HEK293 (cell line): ENCODE measurements around the gene MIS18A.
A peak's percentile ranks its signal among the peaks of the same experiment; 100 is the strongest.

Source experiments
- CTCF ChIA-PET: fragments of 350-600 bp; formaldehyde crosslinking; extraction: SDS; loops from one replicate; lab custom pipeline; 2021; ENCODE audit warnings: antibody characterized with exemption; lab: Yijun Ruan, JAX
- POLR2A ChIA-PET: fragments of 300-600 bp; formaldehyde crosslinking; extraction: SDS; loops from one replicate; lab custom pipeline; 2020; ENCODE audit warnings: antibody characterized with exemption, inconsistent platforms; lab: Yijun Ruan, JAX
- H3K27ac ChIP-seq: fragments of 200-500 bp; sonication (Bioruptor generic); 2 replicates; pipeline ENCODE4 v1.5.1; 2014; ENCODE audit warnings: low read depth, low read length, control low read depth, inconsistent platforms; ENCODE audit errors: extremely low read depth
- H3K36me3 ChIP-seq, 2 experiments: fragments of 200-500 bp in 1 of 2; sonication (Bioruptor generic) in 1 of 2; 1 replicate in 1 of 2; 2 replicates in 1 of 2; pipeline ENCODE4 v1.5.1; 2014 to 2017; ENCODE audit warnings: inconsistent platforms in 2 of 2, low read length in 2 of 2; ENCODE audit not compliant: control insufficient read depth in 2 of 2, insufficient read depth in 1 of 2
- H3K4me1 ChIP-seq: fragments of 200-500 bp; sonication (Bioruptor generic); 2 replicates; pipeline ENCODE4 v1.5.1; 2014; ENCODE audit warnings: mild to moderate bottlenecking, low read length, inconsistent platforms; ENCODE audit not compliant: control insufficient read depth, insufficient read depth
- H3K4me3 ChIP-seq: 2 replicates; pipeline ENCODE4 v1.5.1; 2011; ENCODE audit warnings: low read depth, mild to moderate bottlenecking, control low read depth, low read length, moderate library complexity
- H3K9me3 ChIP-seq: fragments of 200-500 bp; sonication (Bioruptor generic); 2 replicates; pipeline ENCODE4 v1.5.1; 2014; ENCODE audit warnings: low read depth, low read length, inconsistent platforms; ENCODE audit not compliant: control insufficient read depth, insufficient read depth
- PRDM1 ChIP-seq: fragments of 450-650 bp; formaldehyde crosslinking; IDR thresholded peaks from 2 replicates; pipeline ENCODE4; 2016; ENCODE audit warnings: missing biosample characterization, missing genetic modification characterization
- SETDB1 ChIP-seq: IDR thresholded peaks from one replicate; pipeline ENCODE4 v1.6.1; 2017; ENCODE audit warnings: mild to moderate bottlenecking, low read length, moderate library complexity, mixed read lengths; ENCODE audit not compliant: insufficient read length
- ZBTB1 ChIP-seq: fragments of 450-650 bp; formaldehyde crosslinking; IDR thresholded peaks from 2 replicates; pipeline ENCODE4 v1.5.1; 2016; ENCODE audit warnings: missing biosample characterization, missing genetic modification characterization
- ZFP41 ChIP-seq: fragments of 450-650 bp; formaldehyde crosslinking; IDR thresholded peaks from 2 replicates; pipeline ENCODE4 v1.5.1; 2016; ENCODE audit warnings: missing biosample characterization, missing genetic modification characterization, borderline replicate concordance
- ZIC2 ChIP-seq: fragments of 450-650 bp; formaldehyde crosslinking; IDR thresholded peaks from 2 replicates; pipeline ENCODE4 v1.5.1; 2016; ENCODE audit warnings: missing biosample characterization, missing genetic modification characterization
- ZNF114 ChIP-seq: fragments of 450-650 bp; formaldehyde crosslinking; IDR thresholded peaks from 2 replicates; pipeline ENCODE4 v1.5.0; 2017; ENCODE audit warnings: missing biosample characterization, missing genetic modification characterization
- ZNF121 ChIP-seq: fragments of 450-650 bp; formaldehyde crosslinking; IDR thresholded peaks from 2 replicates; pipeline ENCODE4 v1.5.1; 2016; ENCODE audit warnings: missing biosample characterization, missing genetic modification characterization
- ZNF239 ChIP-seq: fragments of 450-650 bp; formaldehyde crosslinking; IDR thresholded peaks from 2 replicates; pipeline ENCODE4 v1.5.1; 2016; ENCODE audit warnings: missing biosample characterization, missing genetic modification characterization
- ZNF274 ChIP-seq, 2 experiments: fragments of 200-500 bp in 1 of 2; fragments of 450-650 bp in 1 of 2; sonication (Bioruptor generic) in 1 of 2; formaldehyde crosslinking in 1 of 2; IDR thresholded peaks; 2 replicates each; pipeline versions ENCODE4 v1.5.1 to v1.6.1; 2014 to 2016; ENCODE audit warnings: borderline replicate concordance in 1 of 2, inconsistent platforms in 1 of 2, low read length in 1 of 2, missing biosample characterization in 1 of 2, missing genetic modification characterization in 1 of 2
- ZNF362 ChIP-seq: fragments of 450-650 bp; formaldehyde crosslinking; IDR thresholded peaks from 2 replicates; pipeline ENCODE4 v1.5.1; 2016; ENCODE audit warnings: missing biosample characterization, missing genetic modification characterization
- ZNF366 ChIP-seq: fragments of 450-650 bp; formaldehyde crosslinking; conservative IDR thresholded peaks from 2 replicates; pipeline ENCODE4 v1.5.1; 2016; ENCODE audit warnings: missing biosample characterization, missing genetic modification characterization
- ZNF510 ChIP-seq: fragments of 450-650 bp; formaldehyde crosslinking; IDR thresholded peaks from 2 replicates; pipeline ENCODE4 v1.5.1; 2018; ENCODE audit warnings: mild to moderate bottlenecking, missing genetic modification characterization, missing biosample characterization; ENCODE audit not compliant: insufficient replicate concordance
- ZNF544 ChIP-seq: fragments of 450-650 bp; formaldehyde crosslinking; IDR thresholded peaks from 2 replicates; pipeline ENCODE4 v1.5.0; 2017; ENCODE audit warnings: missing biosample characterization, missing genetic modification characterization
- ZNF561 ChIP-seq: fragments of 450-650 bp; IDR thresholded peaks from 2 replicates; pipeline ENCODE4 v1.5.1; 2018; ENCODE audit warnings: missing biosample characterization, missing genetic modification characterization, borderline replicate concordance
- ZNF623 ChIP-seq: fragments of 450-650 bp; formaldehyde crosslinking; IDR thresholded peaks from 2 replicates; pipeline ENCODE4 v1.5.1; 2016; ENCODE audit warnings: missing biosample characterization, missing genetic modification characterization
- ZNF626 ChIP-seq: fragments of 450-650 bp; sonication (Bioruptor Pico); formaldehyde crosslinking; IDR thresholded peaks from 2 replicates; pipeline ENCODE4 v1.5.1; 2018; ENCODE audit warnings: missing biosample characterization, missing genetic modification characterization, inconsistent platforms
- ZNF645 ChIP-seq: fragments of 450-650 bp; formaldehyde crosslinking; IDR thresholded peaks from 2 replicates; pipeline ENCODE4; 2016; ENCODE audit warnings: missing biosample characterization, missing genetic modification characterization
- ZNF658 ChIP-seq: fragments of 450-650 bp; formaldehyde crosslinking; IDR thresholded peaks from 2 replicates; pipeline ENCODE4; 2016; ENCODE audit warnings: missing biosample characterization, missing genetic modification characterization
- ZNF701 ChIP-seq: fragments of 450-650 bp; formaldehyde crosslinking; IDR thresholded peaks from 2 replicates; pipeline ENCODE4 v1.5.1; 2016; ENCODE audit warnings: missing biosample characterization, missing genetic modification characterization
- ZNF785 ChIP-seq: fragments of 450-650 bp; formaldehyde crosslinking; IDR thresholded peaks from 2 replicates; pipeline ENCODE4 v1.5.1; 2016; ENCODE audit warnings: missing biosample characterization, missing genetic modification characterization
- TF ChIP-seq, protein P1 (sequence below): fragments of 450-650 bp; formaldehyde crosslinking; IDR thresholded peaks from 2 replicates; pipeline ENCODE4 v1.5.1; 2016; ENCODE audit warnings: missing biosample characterization, missing genetic modification characterization

MIS18A gene

GRCh38 chr21:32304998-32305397 is 26.1 kb upstream of the MIS18A start:
- Histone ChIP-seq H3K9me3 (no peaks in the 10 kb centered on the region), H3K36me3 (peaks cover 0 to 32% of the 10 kb centered on the region in 2 experiments; a peak in 2 of 3 replicates), H3K4me3 (no peak overlapping the region), H3K4me1 (no peaks in the 10 kb centered on the region), H3K27ac (no peak overlapping the region)
- ChIA-PET POLR2A (no interaction called here), CTCF (no interaction called here)
- TF ChIP-seq ZNF121 (tag by site-specific recombination) (peak; percentile 83), ZNF362 (no peak)

DNA sequence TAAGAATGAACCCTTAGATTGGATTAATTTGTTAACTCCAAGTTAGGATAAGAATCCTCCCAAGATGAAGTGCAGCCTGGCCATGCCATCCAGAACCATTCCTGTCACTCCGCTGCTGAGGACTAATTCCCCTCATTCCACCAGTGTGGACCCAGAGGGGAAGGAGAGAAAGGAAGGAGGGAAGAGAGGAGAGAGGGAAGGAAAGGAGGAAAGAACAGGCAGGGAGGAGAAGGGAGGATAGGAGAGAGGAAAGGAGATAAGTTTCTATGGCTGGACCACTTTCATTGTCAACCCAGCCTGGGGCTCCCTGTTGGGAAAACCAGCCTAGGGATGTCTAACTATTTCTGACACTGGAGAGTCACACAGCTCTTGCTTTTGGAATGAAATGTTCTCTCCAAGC is 24.5 kb upstream of the MIS18A start:
- peak; percentile 67 for TF ChIP-seq PRDM1 (tag by site-specific recombination)
- TF ChIP-seq ZNF239 (tag by site-specific recombination) = no peak
- TF ChIP-seq ZNF366 (tag by site-specific recombination) = peak; percentile 59; the same call in 1 of the 2 replicates
- Histone ChIP-seq H3K4me3 (no peak overlapping the region), H3K4me1 (no peaks in the 10 kb centered on the region), H3K36me3 (peaks cover 0 to 28% of the 10 kb centered on the region in 2 experiments; a peak in 2 of 3 replicates), H3K9me3 (no peaks in the 10 kb centered on the region), H3K27ac (no peak overlapping the region)
- ChIA-PET POLR2A (no interaction called here), CTCF (interaction anchor here (0.7 kb wide), 1 partner anchor 9 kb away, joined by 4 read pairs; no protein-coding TSS in a partner anchor)

DNA sequence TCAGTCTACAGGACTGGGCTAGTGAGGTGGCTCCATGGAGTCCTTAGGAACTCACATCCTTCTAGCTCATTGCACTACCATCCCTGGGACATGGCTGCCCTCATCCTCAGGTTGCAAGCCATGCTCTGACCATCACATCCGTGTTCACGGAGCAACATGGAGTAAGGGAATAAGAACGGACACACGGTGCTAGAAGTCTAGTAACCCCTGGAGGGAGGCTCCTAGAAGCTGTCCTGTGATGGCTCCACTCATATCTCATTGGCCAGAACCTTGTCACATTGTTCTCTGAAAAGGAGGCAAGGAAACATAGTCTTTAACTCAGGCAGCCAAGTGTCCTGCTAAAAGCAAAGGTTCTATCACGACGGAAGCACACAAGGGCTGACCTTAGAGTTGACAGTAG is 23.7 kb upstream of the MIS18A start:
- Histone ChIP-seq H3K9me3 (no peaks in the 10 kb centered on the region), H3K4me1 (no peaks in the 10 kb centered on the region), H3K4me3 (no peak overlapping the region), H3K36me3 (peaks cover 0 to 27% of the 10 kb centered on the region in 2 experiments; a peak in 2 of 3 replicates), H3K27ac (no peak overlapping the region)
- ChIA-PET CTCF (interaction anchor here (0.7 kb wide), 1 partner anchor 10 kb away, joined by 4 read pairs; no protein-coding TSS in a partner anchor), POLR2A (no interaction called here)
- TF ChIP-seq ZNF561 (tag by site-specific recombination) = no peak
- TF ChIP-seq ZNF114 (tag by site-specific recombination) = no peak
- TF ChIP-seq SETDB1 = no peak
- no peak for TF ChIP-seq ZNF626 (tag by site-specific recombination)
- TF ChIP-seq ZFP41 (tag by site-specific recombination) = no peak
- TF ChIP-seq ZNF701 (tag by site-specific recombination) = no peak
- TF ChIP-seq ZIC2 (tag by site-specific recombination) = no peak

GRCh38 chr21:32301596-32301995 is 22.7 kb upstream of the MIS18A start:
- H3K9me3 ChIP-seq = no peaks in the 10 kb centered on the region
- no peak overlapping the region for H3K4me3 ChIP-seq
- H3K36me3 ChIP-seq = peaks cover 0 to 23% of the 10 kb centered on the region in 2 experiments; a peak in 1 of 3 replicates
- CTCF ChIA-PET = no interaction called here
- TF ChIP-seq, protein P1, sequence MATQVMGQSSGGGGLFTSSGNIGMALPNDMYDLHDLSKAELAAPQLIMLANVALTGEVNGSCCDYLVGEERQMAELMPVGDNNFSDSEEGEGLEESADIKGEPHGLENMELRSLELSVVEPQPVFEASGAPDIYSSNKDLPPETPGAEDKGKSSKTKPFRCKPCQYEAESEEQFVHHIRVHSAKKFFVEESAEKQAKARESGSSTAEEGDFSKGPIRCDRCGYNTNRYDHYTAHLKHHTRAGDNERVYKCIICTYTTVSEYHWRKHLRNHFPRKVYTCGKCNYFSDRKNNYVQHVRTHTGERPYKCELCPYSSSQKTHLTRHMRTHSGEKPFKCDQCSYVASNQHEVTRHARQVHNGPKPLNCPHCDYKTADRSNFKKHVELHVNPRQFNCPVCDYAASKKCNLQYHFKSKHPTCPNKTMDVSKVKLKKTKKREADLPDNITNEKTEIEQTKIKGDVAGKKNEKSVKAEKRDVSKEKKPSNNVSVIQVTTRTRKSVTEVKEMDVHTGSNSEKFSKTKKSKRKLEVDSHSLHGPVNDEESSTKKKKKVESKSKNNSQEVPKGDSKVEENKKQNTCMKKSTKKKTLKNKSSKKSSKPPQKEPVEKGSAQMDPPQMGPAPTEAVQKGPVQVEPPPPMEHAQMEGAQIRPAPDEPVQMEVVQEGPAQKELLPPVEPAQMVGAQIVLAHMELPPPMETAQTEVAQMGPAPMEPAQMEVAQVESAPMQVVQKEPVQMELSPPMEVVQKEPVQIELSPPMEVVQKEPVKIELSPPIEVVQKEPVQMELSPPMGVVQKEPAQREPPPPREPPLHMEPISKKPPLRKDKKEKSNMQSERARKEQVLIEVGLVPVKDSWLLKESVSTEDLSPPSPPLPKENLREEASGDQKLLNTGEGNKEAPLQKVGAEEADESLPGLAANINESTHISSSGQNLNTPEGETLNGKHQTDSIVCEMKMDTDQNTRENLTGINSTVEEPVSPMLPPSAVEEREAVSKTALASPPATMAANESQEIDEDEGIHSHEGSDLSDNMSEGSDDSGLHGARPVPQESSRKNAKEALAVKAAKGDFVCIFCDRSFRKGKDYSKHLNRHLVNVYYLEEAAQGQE (tag by site-specific recombination) = no peak
- TF ChIP-seq ZNF785 (no peak), PRDM1 (tag by site-specific recombination) (no peak), ZNF623 (tag by site-specific recombination) (no peak), ZNF510 (tag by site-specific recombination) (no peak), ZNF645 (no peak), ZBTB1 (tag by site-specific recombination) (no peak), ZNF544 (tag by site-specific recombination) (no peak), ZNF658 (tag by site-specific recombination) (no peak), ZNF274 (IDR thresholded peaks at IDR 0.05; ENCODE audit: low read length) (no peak), ZNF274 (tag by site-specific recombination; IDR thresholded peaks at IDR 0.05; ENCODE audit: borderline replicate concordance) (no peak)
- TF ChIP-seq, all 188 proteins: peak for 0
- H3K27ac ChIP-seq = no peak overlapping the region
- POLR2A ChIA-PET = no interaction called here
- no peaks in the 10 kb centered on the region for H3K4me1 ChIP-seq
